HepG2 (cell line): ENCODE measurements around the gene HUNK. TPM values are rescaled to one million over a fixed set of nuclear protein-coding genes. Genes with fewer than 3 reads are reported as not detected.

ENCODE experiments used
- ATAC-seq: fragments of 200-7000 bp; cut with Tn5 transposase; 3 replicates; pipeline ENCODE4 v1.9.1; 2020; ENCODE audit warnings: mild to moderate bottlenecking, moderate library complexity
- BruUV-seq: library from RNA; stranded (reverse); fragments of 400-500 nt; replicated peaks from 2 replicates; lab custom pipeline; 2021; lab: Mats Ljungman, UMichigan
- CTCF ChIA-PET: fragments of 300-600 bp; formaldehyde crosslinking; extraction: SDS; loops from one replicate; lab custom pipeline; 2021; ENCODE audit warnings: low total read pairs, inconsistent platforms, low intra/inter-chr PET ratio; lab: Yijun Ruan, JAX
- POLR2A ChIA-PET: fragments of 350-600 bp; sonication (Branson Sonifier 250); formaldehyde crosslinking; loops from one replicate; lab custom pipeline; 2020; ENCODE audit warnings: antibody characterized with exemption, inconsistent platforms; lab: Yijun Ruan, JAX
- DNase-seq: peaks from one replicate; pipeline ENCODE4 v3.0.0-alpha.2; 2015; ENCODE audit warnings: low spot score
- FAIRE-seq: peaks from 3 replicates; lab custom pipeline; 2011; peaks lifted over from hg19 to GRCh38; lab: Jason Lieb, UNC
- H2AFZ ChIP-seq: one replicate; pipeline ENCODE4 v1.6.1; 2011; ENCODE audit warnings: low read length, inconsistent platforms
- H3K27ac ChIP-seq: fragments of 300-600 bp; 3 replicates; pipeline ENCODE4 v1.8.0; 2011; ENCODE audit warnings: mixed run types, mild to moderate bottlenecking, mixed read lengths, low read length, inconsistent platforms; ENCODE audit not compliant: insufficient read depth; ENCODE audit errors: extremely low read length
- H3K27me3 ChIP-seq, 2 experiments: fragments of 200-600 bp in 1 of 2; 2 replicates in 1 of 2; 3 replicates in 1 of 2; pipeline versions ENCODE4 v1.6.0 to v1.8.0; 2011; ENCODE audit warnings: low read length in 2 of 2, mild to moderate bottlenecking in 2 of 2, moderate library complexity in 2 of 2, inconsistent platforms in 1 of 2; ENCODE audit not compliant: insufficient read depth in 2 of 2, control insufficient read depth in 1 of 2
- H3K36me3 ChIP-seq, 2 experiments: fragments of 200-600 bp in 1 of 2; replicated peaks in 1 of 2; 2 replicates in 1 of 2; 3 replicates in 1 of 2; pipeline versions ENCODE4 v1.5.1 to v1.8.0; 2011; ENCODE audit warnings: low read length in 2 of 2, inconsistent platforms in 1 of 2; ENCODE audit not compliant: insufficient read depth in 2 of 2, control insufficient read depth in 1 of 2
- H3K4me1 ChIP-seq: 2 replicates; pipeline ENCODE4 v1.5.1; 2012; ENCODE audit warnings: low read length, inconsistent platforms; ENCODE audit not compliant: insufficient read depth
- H3K4me2 ChIP-seq: 2 replicates; pipeline ENCODE4 v1.6.0; 2011; ENCODE audit warnings: low read depth, low read length, inconsistent platforms
- H3K4me3 ChIP-seq, 3 experiments: fragments of 200-600 bp in 1 of 3; sonication (generic), shearing (Covaris generic) in 1 of 3; replicated peaks in 1 of 3; 2 replicates each; pipeline ENCODE4 v1.5.1; 2011 to 2016; ENCODE audit warnings: low read length in 3 of 3, inconsistent platforms in 2 of 3, low read depth in 2 of 3, mild to moderate bottlenecking in 2 of 3, control low read depth in 1 of 3, mixed read lengths in 1 of 3; ENCODE audit not compliant: insufficient read depth in 1 of 3
- H3K79me2 ChIP-seq: one replicate; pipeline ENCODE4 v1.6.1; 2011; ENCODE audit warnings: low read length, inconsistent platforms; ENCODE audit not compliant: insufficient read depth
- H3K9ac ChIP-seq: 2 replicates; pipeline ENCODE4 v1.6.0; 2011; ENCODE audit warnings: mild to moderate bottlenecking, low read depth, low read length, inconsistent platforms; ENCODE audit not compliant: insufficient read depth
- H3K9me3 ChIP-seq: 2 replicates; pipeline ENCODE4 v1.5.1; 2012; ENCODE audit warnings: mild to moderate bottlenecking, low read length
- H4K20me1 ChIP-seq: 2 replicates; pipeline ENCODE4 v1.6.0; 2011; ENCODE audit warnings: inconsistent platforms, mild to moderate bottlenecking, low read length, moderate library complexity; ENCODE audit not compliant: insufficient read depth
- PAF1 ChIP-seq: IDR thresholded peaks from 2 replicates; pipeline ENCODE4 v1.6.1; 2016; ENCODE audit warnings: missing genetic modification reagents, missing compliant biosample characterization
- RBFOX2 ChIP-seq: fragments of 200-400 bp; formaldehyde crosslinking; IDR thresholded peaks from 2 replicates; pipeline ENCODE4 v1.6.1; 2017; ENCODE audit warnings: low read depth, mild to moderate bottlenecking, low read length
- ZKSCAN5 ChIP-seq: sonication (generic); formaldehyde crosslinking; IDR thresholded peaks from 2 replicates; pipeline ENCODE4 v1.5.1; 2020; ENCODE audit warnings: mild to moderate bottlenecking, missing genetic modification reagents
- WGBS: methylation state at CpG from one replicate; pipeline ENCODE4 v1.1.6; 2017; ENCODE audit warnings: low lambda C conversion rate; 5-methylcytosine and 5-hydroxymethylcytosine counted together
- in situ Hi-C: cut with HindIII; loops from 2 replicates; pipeline ENCODE4 v1.10.0; 2017; ENCODE audit warnings: low pct_unique_long_range_greater_than_20kb; ENCODE audit not compliant: extremely low pct_ligation_motif_present
- intact Hi-C: fragments of 100-400 bp; cut with micrococcal nuclease; formaldehyde crosslinking; loops from one replicate; pipeline ENCODE4 v1.10.0; 2022; ENCODE audit not compliant: unreplicated experiment
- polyA plus RNA-seq, 8 experiments: library from polyadenylated mRNA; depleted of rRNA in 3 of 8; stranded (reverse) in 7 of 8; unstranded in 1 of 8; fragments of >200 nt; fragmentation: Illumina TruSeq in 4 of 8; extraction: Trizol in 4 of 8; gene quantifications; 2 replicates each; pipeline versions ENCODE4 v1.2.1 to v1.2.3, GENCODE V29; 2011 to 2016; ENCODE audit warnings: low read depth in 4 of 8, missing spikeins in 1 of 8, mixed read lengths in 1 of 8; ENCODE audit not compliant: insufficient read depth in 1 of 8
- total RNA-seq, 5 experiments: library from RNA; depleted of rRNA; stranded (reverse); fragments of >200 nt; fragmentation: Illumina TruSeq; extraction: Trizol; gene quantifications; 2 replicates each; pipeline ENCODE4 v1.2.3, GENCODE V29; 2016; ENCODE audit warnings: low read depth in 1 of 5
- TF ChIP-seq, protein P1 (sequence below): fragments of 450-650 bp; IDR thresholded peaks from 2 replicates; pipeline ENCODE4 v1.6.1; 2016
- TF ChIP-seq, protein P2 (sequence below): sonication (generic); formaldehyde crosslinking; IDR thresholded peaks from 2 replicates; pipeline ENCODE4 v1.4.0; 2020; ENCODE audit warnings: missing genetic modification reagents, borderline replicate concordance
- TF ChIP-seq, protein P3 (sequence below): sonication (generic); formaldehyde crosslinking; IDR thresholded peaks from 2 replicates; pipeline ENCODE4 v1.5.1; 2020; ENCODE audit warnings: mild to moderate bottlenecking, missing genetic modification reagents, borderline replicate concordance

Gene HUNK
- total and polyA plus RNA-seq, 2 of the 13 experiments (the other 11 are each of a cell fraction or from before 2014, with no cell fraction given) = 1.8 to 1.9 TPM

DNA sequence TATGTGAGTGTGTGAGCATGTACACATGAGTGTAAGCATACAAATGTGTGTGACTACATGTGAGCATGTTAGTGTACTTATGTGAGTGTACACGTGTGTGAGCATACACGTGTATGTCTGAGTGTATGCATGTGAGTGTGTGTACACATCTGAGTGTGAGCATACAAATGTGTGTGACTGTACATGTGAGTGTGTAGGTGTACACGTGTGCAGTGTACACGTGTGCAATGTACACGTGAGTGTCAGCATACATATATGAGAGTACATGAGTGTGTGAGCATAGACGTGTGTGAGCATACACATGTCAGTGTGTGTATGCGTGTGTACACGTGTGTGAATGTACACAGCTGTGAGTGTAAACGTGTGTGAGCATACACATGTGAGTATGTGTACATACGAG, 170.6 kb downstream of the HUNK start:
- Histone ChIP-seq H3K4me1 (no peaks in the 10 kb centered on the region), H4K20me1 (no peaks in the 10 kb centered on the region), H3K79me2 (no peaks in the 10 kb centered on the region), H3K4me3 (no peak overlapping the region), H3K4me2 (no peak overlapping the region), H3K27me3 (no peaks in the 10 kb centered on the region), H3K36me3 (no peaks in the 10 kb centered on the region), H3K9me3 (no peaks in the 10 kb centered on the region), H3K9ac (no peak overlapping the region), H2AFZ (no peak overlapping the region), H3K27ac (no peak overlapping the region)
- ChIA-PET CTCF (no interaction called here), POLR2A (no interaction called here)
- no peak for ATAC-seq
- DNase-seq = no peak
- in situ Hi-C loops = no loop called here
- intact Hi-C loops = no loop called here
- FAIRE-seq = no peak
- no TSS peak for BruUV-seq
- TF ChIP-seq PAF1 (CRISPR knock-in tag) = no peak
- no peak for TF ChIP-seq ZKSCAN5 (CRISPR knock-in tag)
- no peak for TF ChIP-seq RBFOX2
- TF ChIP-seq, protein P1, sequence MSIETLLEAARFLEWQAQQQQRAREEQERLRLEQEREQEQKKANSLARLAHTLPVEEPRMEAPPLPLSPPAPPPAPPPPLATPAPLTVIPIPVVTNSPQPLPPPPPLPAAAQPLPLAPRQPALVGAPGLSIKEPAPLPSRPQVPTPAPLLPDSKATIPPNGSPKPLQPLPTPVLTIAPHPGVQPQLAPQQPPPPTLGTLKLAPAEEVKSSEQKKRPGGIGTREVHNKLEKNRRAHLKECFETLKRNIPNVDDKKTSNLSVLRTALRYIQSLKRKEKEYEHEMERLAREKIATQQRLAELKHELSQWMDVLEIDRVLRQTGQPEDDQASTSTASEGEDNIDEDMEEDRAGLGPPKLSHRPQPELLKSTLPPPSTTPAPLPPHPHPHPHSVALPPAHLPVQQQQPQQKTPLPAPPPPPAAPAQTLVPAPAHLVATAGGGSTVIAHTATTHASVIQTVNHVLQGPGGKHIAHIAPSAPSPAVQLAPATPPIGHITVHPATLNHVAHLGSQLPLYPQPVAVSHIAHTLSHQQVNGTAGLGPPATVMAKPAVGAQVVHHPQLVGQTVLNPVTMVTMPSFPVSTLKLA = peak; percentile 94
- WGBS = 61% methylated on average over 10 of the region's 10 CpGs

DNA sequence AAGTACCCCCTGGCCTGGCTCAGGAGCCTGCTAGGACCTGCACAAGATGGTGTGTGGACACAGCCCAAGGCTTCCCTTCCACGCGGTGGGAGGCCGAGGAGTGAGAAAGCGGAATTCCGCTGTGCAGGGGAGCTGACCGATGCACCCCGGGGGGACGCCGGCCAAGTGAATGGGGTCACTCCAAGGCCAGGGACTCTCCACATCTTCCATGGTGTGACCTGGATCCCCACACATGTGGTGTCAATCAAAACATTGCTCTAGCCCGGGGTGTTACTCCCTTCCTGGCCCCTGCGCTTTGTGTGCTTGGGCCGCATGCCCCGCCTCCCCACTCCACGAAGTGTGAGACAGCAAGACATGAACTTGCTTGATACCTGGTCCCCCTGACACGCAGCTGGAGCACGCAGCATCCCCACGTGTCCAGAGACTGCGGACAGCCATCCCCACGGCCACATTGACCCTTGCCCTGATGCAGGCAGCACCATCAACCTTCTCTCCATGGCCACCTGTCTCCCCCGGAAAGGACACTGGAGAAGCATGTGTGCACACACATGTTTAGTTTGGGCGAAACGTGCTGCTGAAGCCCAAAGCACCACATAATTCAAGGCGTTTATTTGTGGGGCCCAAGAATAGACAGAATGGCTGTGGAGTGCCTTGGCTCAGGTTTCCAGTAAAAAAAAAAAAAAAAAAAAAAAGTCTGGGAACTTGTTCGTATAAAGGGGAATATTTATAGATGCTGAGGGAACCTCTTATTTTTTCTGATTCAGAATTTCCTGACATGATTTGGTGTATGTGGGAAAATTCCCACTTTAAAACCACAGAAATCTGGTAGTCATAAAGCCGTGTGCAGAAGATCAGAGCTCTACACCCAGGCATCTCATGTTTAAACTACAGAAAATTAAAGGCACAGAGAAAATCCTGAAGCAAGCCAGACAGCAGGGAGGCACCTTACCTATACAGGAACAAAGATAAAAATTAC, 171.7 kb downstream of the HUNK start:
- Histone ChIP-seq H3K27ac (no peak overlapping the region), H3K9ac (no peak overlapping the region), H3K36me3 (no peaks in the 10 kb centered on the region), H2AFZ (no peak overlapping the region), H3K4me3 (no peak overlapping the region), H4K20me1 (no peaks in the 10 kb centered on the region), H3K4me2 (no peak overlapping the region), H3K9me3 (no peaks in the 10 kb centered on the region), H3K27me3 (no peaks in the 10 kb centered on the region; a peak in 1 of 5 replicates), H3K79me2 (no peaks in the 10 kb centered on the region), H3K4me1 (no peaks in the 10 kb centered on the region)
- intact Hi-C loops (no loop called here), in situ Hi-C loops (no loop called here)
- WGBS = 52% methylated on average over 23 of the region's 25 CpGs
- ChIA-PET POLR2A (no interaction called here), CTCF (no interaction called here)
- ATAC-seq (no peak), FAIRE-seq (no peak), DNase-seq (no peak)
- no TSS peak for BruUV-seq
- TF ChIP-seq, protein P2, sequence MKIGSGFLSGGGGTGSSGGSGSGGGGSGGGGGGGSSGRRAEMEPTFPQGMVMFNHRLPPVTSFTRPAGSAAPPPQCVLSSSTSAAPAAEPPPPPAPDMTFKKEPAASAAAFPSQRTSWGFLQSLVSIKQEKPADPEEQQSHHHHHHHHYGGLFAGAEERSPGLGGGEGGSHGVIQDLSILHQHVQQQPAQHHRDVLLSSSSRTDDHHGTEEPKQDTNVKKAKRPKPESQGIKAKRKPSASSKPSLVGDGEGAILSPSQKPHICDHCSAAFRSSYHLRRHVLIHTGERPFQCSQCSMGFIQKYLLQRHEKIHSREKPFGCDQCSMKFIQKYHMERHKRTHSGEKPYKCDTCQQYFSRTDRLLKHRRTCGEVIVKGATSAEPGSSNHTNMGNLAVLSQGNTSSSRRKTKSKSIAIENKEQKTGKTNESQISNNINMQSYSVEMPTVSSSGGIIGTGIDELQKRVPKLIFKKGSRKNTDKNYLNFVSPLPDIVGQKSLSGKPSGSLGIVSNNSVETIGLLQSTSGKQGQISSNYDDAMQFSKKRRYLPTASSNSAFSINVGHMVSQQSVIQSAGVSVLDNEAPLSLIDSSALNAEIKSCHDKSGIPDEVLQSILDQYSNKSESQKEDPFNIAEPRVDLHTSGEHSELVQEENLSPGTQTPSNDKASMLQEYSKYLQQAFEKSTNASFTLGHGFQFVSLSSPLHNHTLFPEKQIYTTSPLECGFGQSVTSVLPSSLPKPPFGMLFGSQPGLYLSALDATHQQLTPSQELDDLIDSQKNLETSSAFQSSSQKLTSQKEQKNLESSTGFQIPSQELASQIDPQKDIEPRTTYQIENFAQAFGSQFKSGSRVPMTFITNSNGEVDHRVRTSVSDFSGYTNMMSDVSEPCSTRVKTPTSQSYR = no peak
- TF ChIP-seq, protein P3, sequence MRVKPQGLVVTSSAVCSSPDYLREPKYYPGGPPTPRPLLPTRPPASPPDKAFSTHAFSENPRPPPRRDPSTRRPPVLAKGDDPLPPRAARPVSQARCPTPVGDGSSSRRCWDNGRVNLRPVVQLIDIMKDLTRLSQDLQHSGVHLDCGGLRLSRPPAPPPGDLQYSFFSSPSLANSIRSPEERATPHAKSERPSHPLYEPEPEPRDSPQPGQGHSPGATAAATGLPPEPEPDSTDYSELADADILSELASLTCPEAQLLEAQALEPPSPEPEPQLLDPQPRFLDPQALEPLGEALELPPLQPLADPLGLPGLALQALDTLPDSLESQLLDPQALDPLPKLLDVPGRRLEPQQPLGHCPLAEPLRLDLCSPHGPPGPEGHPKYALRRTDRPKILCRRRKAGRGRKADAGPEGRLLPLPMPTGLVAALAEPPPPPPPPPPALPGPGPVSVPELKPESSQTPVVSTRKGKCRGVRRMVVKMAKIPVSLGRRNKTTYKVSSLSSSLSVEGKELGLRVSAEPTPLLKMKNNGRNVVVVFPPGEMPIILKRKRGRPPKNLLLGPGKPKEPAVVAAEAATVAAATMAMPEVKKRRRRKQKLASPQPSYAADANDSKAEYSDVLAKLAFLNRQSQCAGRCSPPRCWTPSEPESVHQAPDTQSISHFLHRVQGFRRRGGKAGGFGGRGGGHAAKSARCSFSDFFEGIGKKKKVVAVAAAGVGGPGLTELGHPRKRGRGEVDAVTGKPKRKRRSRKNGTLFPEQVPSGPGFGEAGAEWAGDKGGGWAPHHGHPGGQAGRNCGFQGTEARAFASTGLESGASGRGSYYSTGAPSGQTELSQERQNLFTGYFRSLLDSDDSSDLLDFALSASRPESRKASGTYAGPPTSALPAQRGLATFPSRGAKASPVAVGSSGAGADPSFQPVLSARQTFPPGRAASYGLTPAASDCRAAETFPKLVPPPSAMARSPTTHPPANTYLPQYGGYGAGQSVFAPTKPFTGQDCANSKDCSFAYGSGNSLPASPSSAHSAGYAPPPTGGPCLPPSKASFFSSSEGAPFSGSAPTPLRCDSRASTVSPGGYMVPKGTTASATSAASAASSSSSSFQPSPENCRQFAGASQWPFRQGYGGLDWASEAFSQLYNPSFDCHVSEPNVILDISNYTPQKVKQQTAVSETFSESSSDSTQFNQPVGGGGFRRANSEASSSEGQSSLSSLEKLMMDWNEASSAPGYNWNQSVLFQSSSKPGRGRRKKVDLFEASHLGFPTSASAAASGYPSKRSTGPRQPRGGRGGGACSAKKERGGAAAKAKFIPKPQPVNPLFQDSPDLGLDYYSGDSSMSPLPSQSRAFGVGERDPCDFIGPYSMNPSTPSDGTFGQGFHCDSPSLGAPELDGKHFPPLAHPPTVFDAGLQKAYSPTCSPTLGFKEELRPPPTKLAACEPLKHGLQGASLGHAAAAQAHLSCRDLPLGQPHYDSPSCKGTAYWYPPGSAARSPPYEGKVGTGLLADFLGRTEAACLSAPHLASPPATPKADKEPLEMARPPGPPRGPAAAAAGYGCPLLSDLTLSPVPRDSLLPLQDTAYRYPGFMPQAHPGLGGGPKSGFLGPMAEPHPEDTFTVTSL (CRISPR knock-in tag) = no peak
